ENCODE data around the gene PTCH1.

DNA sequence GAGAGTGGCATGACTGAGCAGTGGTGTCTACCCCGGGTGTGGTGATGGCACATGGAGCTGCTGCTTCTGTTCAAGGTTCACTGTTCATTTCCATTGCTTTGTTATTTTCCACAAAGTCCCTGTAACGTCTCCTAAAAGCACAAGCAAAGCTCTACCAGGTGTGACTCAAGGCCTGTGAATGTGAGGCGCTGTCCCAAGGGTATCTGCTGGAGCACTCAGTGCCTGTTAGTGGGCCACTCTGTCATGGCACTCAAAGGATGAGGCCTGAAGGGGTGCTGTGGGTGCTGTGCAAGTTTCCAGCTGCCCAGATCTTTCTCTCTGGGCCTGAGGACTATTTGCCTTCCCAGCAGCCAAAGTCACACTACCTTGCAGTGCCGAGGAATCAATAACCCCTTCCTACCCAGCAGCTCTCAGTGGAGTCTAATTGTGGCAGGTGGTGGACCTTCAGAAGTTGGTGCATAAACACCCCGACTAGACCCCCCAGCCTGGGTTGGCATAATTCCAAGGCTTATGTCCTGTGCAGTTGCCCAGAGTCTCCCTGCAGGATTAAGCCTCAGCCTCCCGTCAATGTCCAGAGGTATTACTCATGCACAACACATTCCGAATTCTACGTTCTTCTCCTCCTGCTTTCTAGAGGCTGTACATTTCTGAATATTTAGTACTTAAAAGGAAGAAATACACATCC lies 17.4 kb upstream of the PTCH1 start:
- TF ChIP-seq POLR2AphosphoS5 (IDR thresholded peaks at IDR 0.05; ENCODE audit: low read depth, low read length), result no peak
- no peak for TF ChIP-seq POLR2A (IDR thresholded peaks at IDR 0.05; ENCODE audit: low read depth, low read length)
- no peak for TF ChIP-seq TAF1 (IDR thresholded peaks at IDR 0.05; ENCODE audit: borderline replicate concordance, low read depth, low read length)
